Activated CD4-positive, CD25-positive, alpha-beta regulatory T cell treated with anti-CD3 and anti-CD28 coated beads, Interleukin-2, amount 50 U/mL, for 24 hours (primary cell): Measurements from ENCODE around the gene NFXL1.
"Not testable (repeated sequence)": the region's sequence is repeated elsewhere in the genome, so short reads cannot be mapped to it uniquely, and the experiment has no call there.

Experiments
- ATAC-seq, 2 donors: fragments of 150-1000 bp; cut with Tn5 transposase; one replicate each; pipeline ENCODE4 v1.10.0; 2021; ENCODE audit warnings: mild to moderate bottlenecking in 1 of 2, moderate library complexity in 1 of 2

NFXL1 gene

GRCh38 chr4:47914220-47914925, at the start of gene NFXL1:
Gene NFXL1 (minus strand): TSS chr4:47914583. CDS start chr4:47914203, 380 bp downstream.
- peak; percentile 98 for ATAC-seq

- ATAC-seq = no peak
Measured at GRCh38 chr4:47954677-47955076, 40.3 kb upstream of the NFXL1 start.

GRCh38 chr4:47954245-47954644, 39.9 kb upstream of the NFXL1 start:
- ATAC-seq = no peak

GRCh38 chr4:47945930-47946726, 31.7 kb upstream of the NFXL1 start:
- no peak for ATAC-seq

DNA sequence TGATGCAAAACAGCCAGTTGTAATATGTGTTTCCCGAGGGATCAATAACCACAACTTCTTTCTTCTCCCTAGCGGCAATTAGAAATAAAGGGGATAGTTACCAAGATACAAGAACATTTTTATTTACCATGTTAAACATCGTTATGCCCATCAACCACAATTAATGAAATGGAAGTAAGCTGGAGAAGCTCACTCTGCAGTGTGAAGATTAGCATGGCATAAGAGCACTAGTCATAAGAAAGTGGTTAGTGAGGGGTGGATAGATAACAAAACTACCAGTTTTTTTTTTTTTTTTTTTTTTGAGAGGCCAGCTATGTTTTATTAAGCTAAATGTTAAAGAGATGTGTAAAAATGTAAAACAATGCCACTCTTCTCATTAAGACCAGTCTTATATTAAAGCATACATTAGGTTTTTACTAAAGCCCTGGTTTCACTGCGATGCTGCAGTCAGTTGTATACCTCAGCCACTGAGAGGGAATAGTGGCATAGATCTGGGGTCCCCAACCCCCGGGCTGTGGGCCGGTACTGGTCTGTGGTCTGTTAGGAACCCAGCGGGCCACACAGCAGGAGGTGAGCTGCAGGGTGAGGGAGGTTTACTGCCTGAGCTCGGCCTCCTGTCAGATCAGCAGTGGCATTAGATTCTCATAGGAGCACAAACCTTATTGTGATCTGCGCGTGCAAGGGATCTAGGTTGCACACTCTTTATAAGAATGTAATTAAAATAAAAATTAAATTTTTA, 27.9 kb upstream of the NFXL1 start:
- ATAC-seq = no peak

DNA sequence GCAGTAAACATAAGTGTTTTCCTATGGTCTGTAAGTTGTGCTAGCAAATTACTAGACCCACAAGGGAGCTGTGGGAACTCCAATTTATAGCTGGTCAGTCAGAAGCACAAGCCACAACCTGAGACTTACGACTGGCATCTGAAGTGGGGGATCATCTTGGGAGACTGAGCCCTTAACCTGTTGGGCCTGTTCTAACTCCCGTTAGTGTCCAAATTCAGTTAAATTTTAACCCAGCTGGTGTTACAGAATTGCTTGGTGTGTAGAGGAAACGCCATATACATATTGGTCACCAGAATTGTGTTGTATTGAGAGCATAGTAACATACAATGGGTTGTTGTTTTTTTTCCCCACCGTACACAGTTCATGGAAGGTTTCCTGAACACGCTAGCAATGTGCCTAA, 25.1 kb upstream of the NFXL1 start:
- ATAC-seq = no peak

GRCh38 chr4:47936336-47936735, 22.0 kb upstream of the NFXL1 start:
- ATAC-seq = no peak

DNA sequence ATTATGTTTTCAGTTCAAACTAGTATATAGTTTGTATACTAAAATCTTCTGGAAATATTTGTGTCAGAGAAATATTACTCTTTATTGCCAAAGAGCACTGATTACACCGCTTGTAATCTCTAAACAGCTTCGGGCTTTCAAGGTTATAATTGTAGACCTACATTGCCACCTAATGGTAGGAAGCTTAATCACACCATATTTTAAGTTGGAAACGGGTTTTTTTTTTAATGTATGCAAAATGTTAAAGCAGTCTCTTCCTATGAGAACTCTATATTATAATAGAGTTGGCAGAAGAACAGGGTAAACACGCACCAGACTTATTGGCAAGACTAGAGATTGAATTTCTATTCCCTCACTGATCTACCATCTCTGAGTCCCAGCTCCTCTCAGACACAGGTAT, 19.5 kb upstream of the NFXL1 start:
- no peak for ATAC-seq

GRCh38 chr4:47930971-47931804, 16.8 kb upstream of the NFXL1 start:
- ATAC-seq = no peak

DNA sequence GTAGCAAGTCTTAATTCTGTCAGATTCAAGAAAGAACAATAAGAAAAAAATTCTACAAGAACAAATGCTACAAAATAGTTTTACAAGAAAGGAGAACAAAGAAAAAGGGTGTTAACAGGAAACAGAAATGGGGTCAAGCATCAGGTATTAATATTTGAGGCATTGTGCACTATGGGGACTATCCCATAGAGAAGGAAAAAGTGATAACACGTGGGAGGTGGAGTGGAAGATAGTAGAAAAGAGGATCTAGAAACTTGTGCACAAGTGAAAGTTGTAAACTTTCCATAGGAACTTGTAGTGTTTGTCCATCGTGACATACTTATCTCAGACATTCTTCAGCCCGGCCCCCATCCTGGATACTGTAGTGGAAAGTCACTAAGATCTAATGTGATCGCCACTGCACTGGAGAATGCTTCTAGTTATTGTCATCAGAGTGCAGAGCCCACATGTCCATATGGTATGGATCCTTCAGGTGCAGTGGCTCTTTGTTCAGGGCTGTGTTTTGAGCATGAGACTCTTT, 15.4 kb upstream of the NFXL1 start:
- no peak for ATAC-seq

GRCh38 chr4:47926667-47927258, 12.4 kb upstream of the NFXL1 start:
- ATAC-seq = peak; percentile 79 to 85

- not testable (repeated sequence) for ATAC-seq
Measured at GRCh38 chr4:47923261-47923608, 8.9 kb upstream of the NFXL1 start.

- not testable (repeated sequence) for ATAC-seq
Measured at GRCh38 chr4:47922436-47923260, 8.3 kb upstream of the NFXL1 start.

GRCh38 chr4:47917163-47917562, 2.8 kb upstream of the NFXL1 start:
- not testable (repeated sequence) for ATAC-seq

- ATAC-seq = no peak
Measured at GRCh38 chr4:47915378-47915777, 995 bp upstream of the NFXL1 start.

- ATAC-seq = no peak
Measured at GRCh38 chr4:47914926-47915237, 499 bp upstream of the NFXL1 start.

DNA sequence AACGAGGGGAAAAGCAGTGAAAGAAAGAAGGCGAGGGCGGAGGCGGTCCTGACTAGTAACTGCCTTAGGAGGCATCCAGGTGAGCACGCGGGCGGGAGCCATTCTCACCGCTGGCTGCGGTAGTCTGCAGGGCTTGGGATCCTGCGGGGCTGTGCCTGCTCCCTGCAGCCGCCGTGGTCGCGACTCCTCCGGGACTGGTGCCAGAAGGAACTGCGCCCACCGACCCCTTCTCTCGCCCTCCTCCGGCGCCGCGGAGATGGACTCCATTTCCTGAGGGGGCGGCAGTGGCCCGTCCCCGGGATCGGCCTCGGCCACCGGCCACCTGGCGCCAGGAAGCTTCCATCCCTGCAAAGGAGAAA, 543 bp downstream of the NFXL1 start:
- peak in 1 of 2 donors; percentile 17 for ATAC-seq

GRCh38 chr4:47913330-47913729, 1.1 kb downstream of the NFXL1 start:
- no peak for ATAC-seq

GRCh38 chr4:47907089-47907646, 7.2 kb downstream of the NFXL1 start:
- ATAC-seq = no peak

DNA sequence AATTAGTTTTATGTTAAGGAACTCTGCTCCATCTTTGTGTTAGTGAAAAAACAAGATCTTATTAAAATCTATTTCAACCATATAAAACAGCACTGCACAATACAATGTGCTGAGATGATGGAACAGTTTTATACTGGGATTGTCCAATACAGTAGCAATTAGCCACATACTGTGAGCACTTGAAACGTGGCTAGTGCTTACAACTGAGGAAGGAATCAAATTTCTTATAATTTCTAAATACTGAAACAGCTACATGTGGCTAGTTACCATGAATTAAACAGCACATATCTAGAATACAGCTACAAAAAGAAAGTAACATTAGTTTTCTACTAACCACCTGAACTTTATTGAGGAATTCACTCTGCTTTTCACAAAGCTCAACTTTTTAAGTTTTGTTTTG, 14.7 kb downstream of the NFXL1 start:
- no peak for ATAC-seq

DNA sequence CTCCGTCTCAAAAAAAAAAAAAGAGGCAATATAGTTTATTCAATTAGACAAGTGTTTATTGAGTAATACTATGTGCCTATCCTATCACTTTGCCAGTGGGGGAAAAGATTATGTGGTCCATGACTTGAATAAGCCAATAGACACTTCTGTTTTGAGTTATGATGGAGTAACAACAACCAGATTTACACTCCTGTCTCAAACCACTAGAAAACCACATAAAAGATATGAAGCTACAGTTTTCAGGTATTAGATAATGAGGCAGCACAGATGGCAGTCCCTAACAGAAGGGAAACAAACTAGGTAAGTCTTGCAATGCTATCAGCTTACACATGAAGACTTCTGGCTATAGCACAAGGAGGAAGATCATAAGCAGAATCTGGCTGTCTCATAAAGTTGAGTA, 22.5 kb downstream of the NFXL1 start:
- ATAC-seq = peak; percentile 72 to 86
